ENCODE data around the gene PAOX.
A peak's percentile ranks its signal among the peaks of the same experiment; 100 is the strongest.

Gene PAOX

DNA sequence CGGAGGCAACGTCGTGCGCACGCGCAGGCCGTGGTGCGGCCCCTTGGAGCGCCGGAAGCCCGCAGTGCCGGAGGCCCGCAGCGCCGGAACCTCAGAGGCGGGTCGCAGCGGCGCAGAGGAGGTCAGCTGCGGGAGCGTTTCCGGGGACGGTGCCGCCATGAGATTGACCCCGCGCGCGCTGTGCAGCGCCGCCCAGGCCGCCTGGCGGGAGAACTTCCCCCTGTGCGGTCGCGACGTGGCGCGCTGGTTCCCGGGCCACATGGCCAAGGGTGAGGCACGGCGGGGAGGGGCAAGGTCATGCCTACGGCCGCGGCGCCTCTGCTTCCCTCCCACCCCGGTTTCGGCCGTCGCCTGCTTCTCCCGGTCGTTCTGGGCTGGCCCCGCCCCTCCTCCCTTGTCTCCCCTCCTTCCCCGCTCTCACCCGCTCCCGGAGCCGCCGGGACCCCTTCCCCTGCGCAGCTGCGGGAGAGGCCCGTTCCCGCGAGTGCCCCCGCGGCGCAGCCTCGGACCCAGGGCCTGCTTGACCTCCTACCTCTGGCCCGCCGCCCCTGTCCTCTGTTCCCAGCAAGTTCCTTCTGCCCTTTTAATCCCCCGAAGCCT lies 15.1 kb downstream of the PAOX start, which contains the start of gene MTG1:
TSS of gene MTG1 (plus strand) at position 94 of the 600 bp plus-strand sequence. CDS start at position 158, 64 bp downstream.
- ChIA-PET POLR2A (interaction anchor here (0.6 to 0.9 kb wide), 2 partner anchors 21 to 203 kb away, joined by 3 to 4 read pairs; partner anchors contain the start of gene ECHS1), CTCF (interaction anchor here (1.8 kb wide), 1 partner anchor 64 kb away, joined by 10 read pairs; no protein-coding TSS in a partner anchor)
- peak within 1 kb of the TSS; percentile 96 for H3K4me3 ChIP-seq (ENCODE audit: low read depth, low read length)
- 0 out of 2 replicates have a peak, but pooled peaks cover 2% of the 10 kb centered on the region for H3K4me1 ChIP-seq (ENCODE audit: control insufficient read depth, insufficient read depth, low read length)
- H3K36me3 ChIP-seq (ENCODE audit: control insufficient read depth in 2 of 2, insufficient read depth in 1 of 2, low read length in 2 of 2): peaks cover 8 to 37% of the 10 kb centered on the region in 2 experiments
- no peaks in the 10 kb centered on the region for H3K9me3 ChIP-seq (ENCODE audit: control insufficient read depth, insufficient read depth, low read depth, low read length)
- peak within 1 kb of the TSS; percentile 74 for H3K27ac ChIP-seq (ENCODE audit: extremely low read depth, low read depth, low read length)
- no peak for TF ChIP-seq ZBTB21 (tag by site-specific recombination; IDR thresholded peaks at IDR 0.05)
- TF ChIP-seq ZNF558 (tag by site-specific recombination; IDR thresholded peaks at IDR 0.05): no peak
- TF ChIP-seq CTCF (tag by site-specific recombination; IDR thresholded peaks at IDR 0.05): peak; percentile 97
- TF ChIP-seq ZNF626 (tag by site-specific recombination; IDR thresholded peaks at IDR 0.05): no peak
- TF ChIP-seq KLF16 (tag by site-specific recombination; IDR thresholded peaks at IDR 0.05): peak; percentile 95
- TF ChIP-seq KLF10 (tag by site-specific recombination; IDR thresholded peaks at IDR 0.05): peak; percentile 45; the same call in 1 of the 2 replicates
- TF ChIP-seq ZNF398 (tag by site-specific recombination; IDR thresholded peaks at IDR 0.05): peak; percentile 49; the same call in 1 of the 2 replicates
- TF ChIP-seq ZXDB (tag by site-specific recombination; IDR thresholded peaks at IDR 0.05): peak; percentile 91
- no peak for TF ChIP-seq ZFP3 (tag by site-specific recombination; IDR thresholded peaks at IDR 0.05; ENCODE audit: low read depth)
- TF ChIP-seq ZNF391 (tag by site-specific recombination; IDR thresholded peaks at IDR 0.05; ENCODE audit: borderline replicate concordance, low read depth): peak; percentile 88; the same call in 1 of the 2 replicates
- no peak for TF ChIP-seq ZNF48 (tag by site-specific recombination; IDR thresholded peaks at IDR 0.05)
- TF ChIP-seq ZFHX2 (tag by site-specific recombination; conservative IDR thresholded peaks at IDR 0.05): peak; percentile 62; the same call in 1 of the 2 replicates
- TF ChIP-seq PBX3 (CRISPR knock-in tag; IDR thresholded peaks at IDR 0.05): peak; percentile 96
- TF ChIP-seq, protein P1, sequence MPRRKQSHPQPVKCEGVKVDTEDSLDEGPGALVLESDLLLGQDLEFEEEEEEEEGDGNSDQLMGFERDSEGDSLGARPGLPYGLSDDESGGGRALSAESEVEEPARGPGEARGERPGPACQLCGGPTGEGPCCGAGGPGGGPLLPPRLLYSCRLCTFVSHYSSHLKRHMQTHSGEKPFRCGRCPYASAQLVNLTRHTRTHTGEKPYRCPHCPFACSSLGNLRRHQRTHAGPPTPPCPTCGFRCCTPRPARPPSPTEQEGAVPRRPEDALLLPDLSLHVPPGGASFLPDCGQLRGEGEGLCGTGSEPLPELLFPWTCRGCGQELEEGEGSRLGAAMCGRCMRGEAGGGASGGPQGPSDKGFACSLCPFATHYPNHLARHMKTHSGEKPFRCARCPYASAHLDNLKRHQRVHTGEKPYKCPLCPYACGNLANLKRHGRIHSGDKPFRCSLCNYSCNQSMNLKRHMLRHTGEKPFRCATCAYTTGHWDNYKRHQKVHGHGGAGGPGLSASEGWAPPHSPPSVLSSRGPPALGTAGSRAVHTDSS (tag by site-specific recombination; IDR thresholded peaks at IDR 0.05): no peak
- TF ChIP-seq ZNF791 (tag by site-specific recombination; IDR thresholded peaks at IDR 0.05): no peak
- no peak for TF ChIP-seq ZNF157 (tag by site-specific recombination; IDR thresholded peaks at IDR 0.05)
- TF ChIP-seq ZNF223 (tag by site-specific recombination; IDR thresholded peaks at IDR 0.05): no peak; the same call in 1 of the 2 replicates
- no peak for TF ChIP-seq ZNF776 (tag by site-specific recombination; IDR thresholded peaks at IDR 0.05; ENCODE audit: borderline replicate concordance)
- TF ChIP-seq RBAK (tag by site-specific recombination; IDR thresholded peaks at IDR 0.05): no peak
- peak; percentile 49; the same call in 1 of the 2 replicates for TF ChIP-seq ZNF596 (tag by site-specific recombination; IDR thresholded peaks at IDR 0.05)
- TF ChIP-seq ZNF747 (tag by site-specific recombination; IDR thresholded peaks at IDR 0.05): no peak
- no peak; the same call in 1 of the 2 replicates for TF ChIP-seq ZNF768 (tag by site-specific recombination; IDR thresholded peaks at IDR 0.05)
- TF ChIP-seq HOXD13 (CRISPR knock-in tag; IDR thresholded peaks at IDR 0.05; ENCODE audit: borderline replicate concordance): no peak
- TF ChIP-seq KLF1 (tag by site-specific recombination; IDR thresholded peaks at IDR 0.05): peak; percentile 83
- peak; percentile 76 for TF ChIP-seq ZEB2 (tag by site-specific recombination; IDR thresholded peaks at IDR 0.05)
- TF ChIP-seq ZNF184 (tag by site-specific recombination; IDR thresholded peaks at IDR 0.05): no peak
- TF ChIP-seq GLI2 (tag by site-specific recombination; IDR thresholded peaks at IDR 0.05; ENCODE audit: borderline replicate concordance, low read depth): no peak
- TF ChIP-seq ZNF544 (tag by site-specific recombination; IDR thresholded peaks at IDR 0.05): no peak
- TF ChIP-seq, protein P2, sequence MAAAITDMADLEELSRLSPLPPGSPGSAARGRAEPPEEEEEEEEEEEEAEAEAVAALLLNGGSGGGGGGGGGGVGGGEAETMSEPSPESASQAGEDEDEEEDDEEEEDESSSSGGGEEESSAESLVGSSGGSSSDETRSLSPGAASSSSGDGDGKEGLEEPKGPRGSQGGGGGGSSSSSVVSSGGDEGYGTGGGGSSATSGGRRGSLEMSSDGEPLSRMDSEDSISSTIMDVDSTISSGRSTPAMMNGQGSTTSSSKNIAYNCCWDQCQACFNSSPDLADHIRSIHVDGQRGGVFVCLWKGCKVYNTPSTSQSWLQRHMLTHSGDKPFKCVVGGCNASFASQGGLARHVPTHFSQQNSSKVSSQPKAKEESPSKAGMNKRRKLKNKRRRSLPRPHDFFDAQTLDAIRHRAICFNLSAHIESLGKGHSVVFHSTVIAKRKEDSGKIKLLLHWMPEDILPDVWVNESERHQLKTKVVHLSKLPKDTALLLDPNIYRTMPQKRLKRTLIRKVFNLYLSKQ (tag by site-specific recombination; IDR thresholded peaks at IDR 0.05; ENCODE audit: borderline replicate concordance): no peak
- peak; percentile 81 for TF ChIP-seq ZNF10 (tag by site-specific recombination; IDR thresholded peaks at IDR 0.05)
- TF ChIP-seq ZNF366 (tag by site-specific recombination; conservative IDR thresholded peaks at IDR 0.05): 0 out of 2 replicates have a peak, but pooled peaks have one; percentile 25
- no peak for TF ChIP-seq MEIS1 (CRISPR knock-in tag; IDR thresholded peaks at IDR 0.05; ENCODE audit: borderline replicate concordance)

Measured in HEK293 (cell line).